Amygdala (tissue), 56 donors: Measurements from ENCODE around the gene HDAC3.
A peak's percentile ranks its signal among the peaks of the same experiment; 100 is the strongest.

ENCODE experiments used
- DNase-seq, 56 donors: peaks; one replicate each; lab custom pipeline; 2025; lab: John Stamatoyannopoulos, UW

The HDAC3 gene

GRCh38 chr5:141636413-141637122, at the start of gene HDAC3, which contains the start of gene RELL2:
Gene HDAC3 (minus strand): TSS chr5:141636849. CDS start chr5:141636790, 59 bp downstream.
Gene RELL2 (plus strand): TSS chr5:141636997. CDS start chr5:141638226, 1,229 bp downstream.
- DNase-seq, result peak; percentile 41 to 96 (median 84)

GRCh38 chr5:141685591-141685990, 48.9 kb upstream of the HDAC3 start:
- DNase-seq, result no peak

GRCh38 chr5:141683596-141684141, 47.0 kb upstream of the HDAC3 start:
- no peak for DNase-seq

- peak in 10 of 56 donors; percentile 5 to 77 (median 20) for DNase-seq
Measured at GRCh38 chr5:141681695-141682641, 45.3 kb upstream of the HDAC3 start, which contains the start of gene ARAP3. Gene ARAP3 (minus strand): TSS chr5:141682230. CDS start chr5:141680486, 1,744 bp downstream.

GRCh38 chr5:141681295-141681694, 44.6 kb upstream of the HDAC3 start:
- DNase-seq, result no peak

GRCh38 chr5:141680751-141681201, 44.1 kb upstream of the HDAC3 start:
- no peak for DNase-seq

GRCh38 chr5:141680178-141680577, 43.5 kb upstream of the HDAC3 start:
- DNase-seq, result no peak

GRCh38 chr5:141677415-141677814, 40.8 kb upstream of the HDAC3 start:
- DNase-seq, result no peak

GRCh38 chr5:141675672-141676071, 39.0 kb upstream of the HDAC3 start:
- no peak for DNase-seq

- no peak for DNase-seq
Measured at GRCh38 chr5:141674747-141675146, 38.1 kb upstream of the HDAC3 start.

GRCh38 chr5:141672841-141673813, 36.5 kb upstream of the HDAC3 start:
- DNase-seq, result peak in 19 of 56 donors; percentile 9 to 82 (median 30)

- no peak for DNase-seq
Measured at GRCh38 chr5:141672071-141672840, 35.6 kb upstream of the HDAC3 start.

GRCh38 chr5:141669520-141669919, 32.9 kb upstream of the HDAC3 start:
- peak in 1 of 56 donors; percentile 17 for DNase-seq

GRCh38 chr5:141668601-141669265, 32.1 kb upstream of the HDAC3 start:
- DNase-seq, result no peak

GRCh38 chr5:141665995-141666940, 29.6 kb upstream of the HDAC3 start:
- DNase-seq, result no peak

- DNase-seq, result peak in 48 of 56 donors; percentile 11 to 82 (median 48)
Measured at GRCh38 chr5:141664733-141665461, 28.2 kb upstream of the HDAC3 start.
